Neural cell (in vitro differentiated cells): ENCODE results near the gene PLA2G4E. TPM values are rescaled to one million over a fixed set of nuclear protein-coding genes. Genes with fewer than 3 reads are reported as not detected.

ENCODE experiments used
- H2AFZ ChIP-seq: fragments of 200-600, 300-800 bp; sonication (generic), shearing (Covaris generic); 2 replicates; pipeline ENCODE4 v1.6.0; 2014; ENCODE audit warnings: low read depth, mild to moderate bottlenecking, antibody characterized with exemption, low read length, moderate library complexity
- H3F3A ChIP-seq: fragments of 200-600 bp; shearing (Covaris generic); 2 replicates; pipeline ENCODE4 v1.6.1; 2016; ENCODE audit warnings: mild to moderate bottlenecking, moderate library complexity, mixed read lengths, antibody characterized with exemption, low read length; ENCODE audit not compliant: insufficient read depth, poor library complexity, severe bottlenecking
- H3K27ac ChIP-seq: fragments of 200-600, 300-800 bp; sonication (generic), shearing (Covaris generic); 2 replicates; pipeline ENCODE4 v1.5.1; 2014; ENCODE audit warnings: mild to moderate bottlenecking, low read length, moderate library complexity
- H3K27me3 ChIP-seq: fragments of 300-800, 200-600 bp; sonication (generic), shearing (Covaris generic); 2 replicates; pipeline ENCODE4 v1.6.0; 2014; ENCODE audit warnings: mild to moderate bottlenecking, low read depth, low read length, moderate library complexity; ENCODE audit not compliant: insufficient read depth
- H3K36me3 ChIP-seq: fragments of 300-800, 200-600 bp; sonication (generic), shearing (Covaris generic); 2 replicates; pipeline ENCODE4 v1.5.1; 2014; ENCODE audit warnings: mild to moderate bottlenecking, antibody characterized with exemption, low read length, moderate library complexity; ENCODE audit not compliant: insufficient read depth
- H3K4me2 ChIP-seq: fragments of 300-800, 200-600 bp; sonication (generic), shearing (Covaris generic); 2 replicates; pipeline ENCODE4 v1.6.0; 2014; ENCODE audit warnings: mild to moderate bottlenecking, low read length
- H3K4me3 ChIP-seq: fragments of 300-800, 200-600 bp; sonication (generic), shearing (Covaris generic); 2 replicates; pipeline ENCODE4 v1.5.1; 2014; ENCODE audit warnings: mild to moderate bottlenecking, low read length, moderate library complexity
- H3K79me2 ChIP-seq: fragments of 200-600 bp; shearing (Covaris generic); replicated peaks from 2 replicates; pipeline ENCODE4 v1.6.0; 2014; ENCODE audit warnings: mild to moderate bottlenecking, low read length, moderate library complexity; ENCODE audit not compliant: insufficient read depth
- H3K9ac ChIP-seq: fragments of 300-800, 200-600 bp; sonication (generic), shearing (Covaris generic); 2 replicates; pipeline ENCODE4 v1.6.1; 2016; ENCODE audit warnings: mild to moderate bottlenecking, low read length, mixed read lengths
- H3K9me2 ChIP-seq: fragments of 200-600 bp; shearing (Covaris generic); 2 replicates; pipeline ENCODE4 v1.6.1; 2016; ENCODE audit warnings: mild to moderate bottlenecking, low read length, mixed read lengths; ENCODE audit not compliant: insufficient read depth
- H3K9me3 ChIP-seq: fragments of 200-600, 300-800 bp; sonication (generic), shearing (Covaris generic); 2 replicates; pipeline ENCODE4 v1.6.1; 2016; ENCODE audit warnings: mild to moderate bottlenecking, mixed run types, low read length, moderate library complexity, mixed read lengths
- H4K20me1 ChIP-seq: fragments of 200-600 bp; shearing (Covaris generic); 2 replicates; pipeline ENCODE4 v1.6.1; 2016; ENCODE audit warnings: mild to moderate bottlenecking, mixed run types; ENCODE audit not compliant: insufficient read depth
- CTCF ChIP-seq: fragments of 450-650 bp; IDR thresholded peaks from 2 replicates; pipeline ENCODE4 v1.5.1; 2014; ENCODE audit warnings: antibody characterized with exemption, mild to moderate bottlenecking, moderate library complexity; ENCODE audit not compliant: poor library complexity, severe bottlenecking
- EP300 ChIP-seq: fragments of 450-650 bp; conservative IDR thresholded peaks from 2 replicates; pipeline ENCODE4 v1.6.1; 2014; ENCODE audit warnings: antibody characterized with exemption, mild to moderate bottlenecking, moderate library complexity; ENCODE audit not compliant: poor library complexity, severe bottlenecking
- EZH2 ChIP-seq: fragments of 200-600, 300-800 bp; shearing (Covaris generic), sonication (generic); IDR thresholded peaks from 2 replicates; pipeline ENCODE4 v1.6.1; 2014; ENCODE audit warnings: antibody characterized with exemption, low read length, borderline replicate concordance, mild to moderate bottlenecking; ENCODE audit not compliant: insufficient read depth, poor library complexity, severe bottlenecking
- MXI1 ChIP-seq: fragments of 450-650 bp; conservative IDR thresholded peaks from 2 replicates; pipeline ENCODE4 v1.6.1; 2014; ENCODE audit warnings: antibody characterized with exemption, mild to moderate bottlenecking; ENCODE audit not compliant: poor library complexity, severe bottlenecking
- POLR2AphosphoS5 ChIP-seq: IDR thresholded peaks from 2 replicates; pipeline ENCODE4 v1.6.1; 2012
- RAD21 ChIP-seq: fragments of 450-650 bp; conservative IDR thresholded peaks from 2 replicates; pipeline ENCODE4 v1.6.1; 2014; ENCODE audit warnings: antibody characterized with exemption, mild to moderate bottlenecking, moderate library complexity
- SMC3 ChIP-seq: fragments of 450-650 bp; conservative IDR thresholded peaks from 2 replicates; pipeline ENCODE4 v1.6.1; 2014; ENCODE audit warnings: antibody characterized with exemption, mild to moderate bottlenecking, moderate library complexity; ENCODE audit not compliant: poor library complexity
- TAF1 ChIP-seq: IDR thresholded peaks from 2 replicates; pipeline ENCODE4 v1.6.1; 2012; ENCODE audit warnings: low read depth
- polyA plus RNA-seq: library from polyadenylated mRNA; depleted of rRNA; stranded (reverse); fragments of >200 nt; gene quantifications from 2 replicates; pipeline ENCODE4 v1.2.3, GENCODE V29; 2014
- TF ChIP-seq, protein P1 (sequence below): IDR thresholded peaks from 2 replicates; pipeline ENCODE4 v1.6.1; 2012; ENCODE audit warnings: borderline replicate concordance

PLA2G4E gene
- polyA plus RNA-seq, 1 donor from 2014 or later = not detected

DNA sequence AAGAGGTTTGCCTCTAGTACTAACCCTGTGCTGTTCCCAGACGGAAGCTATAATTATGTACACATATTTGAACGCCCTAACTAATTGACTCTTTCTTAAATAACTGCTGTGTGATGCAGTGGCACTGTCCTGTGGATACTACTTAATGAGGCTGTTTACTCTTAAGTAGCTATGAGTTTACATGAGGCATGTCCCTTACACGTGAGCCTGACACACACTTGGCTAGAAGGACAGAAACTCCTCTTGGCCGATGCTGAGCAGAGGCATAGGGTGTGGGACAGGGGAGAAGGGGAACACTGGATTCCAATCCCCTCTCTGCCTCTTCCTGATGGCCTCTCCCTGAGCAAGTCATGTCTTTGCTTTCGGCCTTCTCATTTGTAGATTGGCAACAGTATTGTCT, 70.4 kb downstream of the PLA2G4E start:
- Histone ChIP-seq H2AFZ (no peak overlapping the region), H3K4me3 (no peak overlapping the region), H3K9ac (no peak overlapping the region), H3K9me2 (no peaks in the 10 kb centered on the region), H3K27me3 (no peaks in the 10 kb centered on the region), H3K9me3 (no peaks in the 10 kb centered on the region), H3K79me2 (no peaks in the 10 kb centered on the region), H3F3A (no peaks in the 10 kb centered on the region), H3K36me3 (no peaks in the 10 kb centered on the region), H3K27ac (no peak overlapping the region), H4K20me1 (no peaks in the 10 kb centered on the region), H3K4me2 (no peak overlapping the region)
- TF ChIP-seq, protein P1, sequence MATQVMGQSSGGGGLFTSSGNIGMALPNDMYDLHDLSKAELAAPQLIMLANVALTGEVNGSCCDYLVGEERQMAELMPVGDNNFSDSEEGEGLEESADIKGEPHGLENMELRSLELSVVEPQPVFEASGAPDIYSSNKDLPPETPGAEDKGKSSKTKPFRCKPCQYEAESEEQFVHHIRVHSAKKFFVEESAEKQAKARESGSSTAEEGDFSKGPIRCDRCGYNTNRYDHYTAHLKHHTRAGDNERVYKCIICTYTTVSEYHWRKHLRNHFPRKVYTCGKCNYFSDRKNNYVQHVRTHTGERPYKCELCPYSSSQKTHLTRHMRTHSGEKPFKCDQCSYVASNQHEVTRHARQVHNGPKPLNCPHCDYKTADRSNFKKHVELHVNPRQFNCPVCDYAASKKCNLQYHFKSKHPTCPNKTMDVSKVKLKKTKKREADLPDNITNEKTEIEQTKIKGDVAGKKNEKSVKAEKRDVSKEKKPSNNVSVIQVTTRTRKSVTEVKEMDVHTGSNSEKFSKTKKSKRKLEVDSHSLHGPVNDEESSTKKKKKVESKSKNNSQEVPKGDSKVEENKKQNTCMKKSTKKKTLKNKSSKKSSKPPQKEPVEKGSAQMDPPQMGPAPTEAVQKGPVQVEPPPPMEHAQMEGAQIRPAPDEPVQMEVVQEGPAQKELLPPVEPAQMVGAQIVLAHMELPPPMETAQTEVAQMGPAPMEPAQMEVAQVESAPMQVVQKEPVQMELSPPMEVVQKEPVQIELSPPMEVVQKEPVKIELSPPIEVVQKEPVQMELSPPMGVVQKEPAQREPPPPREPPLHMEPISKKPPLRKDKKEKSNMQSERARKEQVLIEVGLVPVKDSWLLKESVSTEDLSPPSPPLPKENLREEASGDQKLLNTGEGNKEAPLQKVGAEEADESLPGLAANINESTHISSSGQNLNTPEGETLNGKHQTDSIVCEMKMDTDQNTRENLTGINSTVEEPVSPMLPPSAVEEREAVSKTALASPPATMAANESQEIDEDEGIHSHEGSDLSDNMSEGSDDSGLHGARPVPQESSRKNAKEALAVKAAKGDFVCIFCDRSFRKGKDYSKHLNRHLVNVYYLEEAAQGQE = no peak
- no peak for TF ChIP-seq MXI1
- TF ChIP-seq TAF1 = no peak
- no peak for TF ChIP-seq RAD21
- no peak for TF ChIP-seq EP300
- TF ChIP-seq SMC3 = no peak
- TF ChIP-seq EZH2 = no peak
- no peak for TF ChIP-seq POLR2AphosphoS5
- TF ChIP-seq CTCF = no peak

DNA sequence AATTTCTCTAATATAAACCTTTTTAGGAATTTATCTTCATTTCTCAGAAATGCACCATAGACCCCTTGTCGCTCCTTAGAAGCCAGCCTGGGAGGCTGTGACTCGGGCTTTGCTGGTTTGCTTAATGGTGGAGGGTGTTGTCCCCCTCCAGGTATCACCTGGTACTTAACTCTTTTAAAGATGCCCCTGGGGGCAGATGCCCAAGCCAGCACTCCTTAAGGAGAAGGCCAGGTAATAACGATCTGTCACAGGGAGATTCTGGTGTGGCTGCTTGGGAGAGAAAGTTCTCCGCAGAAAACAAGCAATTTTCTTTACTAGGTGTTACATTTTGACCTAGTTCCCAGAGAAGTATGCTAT, 70.7 kb downstream of the PLA2G4E start:
- Histone ChIP-seq H2AFZ (no peak overlapping the region), H3K27ac (no peak overlapping the region), H3K9ac (no peak overlapping the region), H3K27me3 (no peaks in the 10 kb centered on the region), H3K9me3 (no peaks in the 10 kb centered on the region), H3K79me2 (no peaks in the 10 kb centered on the region), H3K9me2 (no peaks in the 10 kb centered on the region), H4K20me1 (no peaks in the 10 kb centered on the region), H3K36me3 (no peaks in the 10 kb centered on the region), H3K4me3 (no peak overlapping the region), H3K4me2 (no peak overlapping the region), H3F3A (no peaks in the 10 kb centered on the region)
- TF ChIP-seq, protein P1 = no peak
- no peak for TF ChIP-seq CTCF
- TF ChIP-seq EZH2 = no peak
- TF ChIP-seq POLR2AphosphoS5 = no peak
- TF ChIP-seq TAF1 = no peak
- TF ChIP-seq EP300 = no peak
- TF ChIP-seq SMC3 = no peak
